Lung microvascular endothelial cell (primary cell): Measurements from ENCODE around the gene PSMB2. TPM values are rescaled to one million over a fixed set of nuclear protein-coding genes. Genes with fewer than 3 reads are reported as not detected.
"Not testable (repeated sequence)": the region's sequence is repeated elsewhere in the genome, so short reads cannot be mapped to it uniquely, and the experiment has no call there.

Experiments used
- DNase-seq, 2 donors: peaks; one replicate each; pipeline versions ENCODE4 v3.0.0 to v3.0.0-alpha.2; 2010; ENCODE audit warnings: low read depth in 2 of 2
- total RNA-seq: library from RNA; depleted of rRNA; stranded (reverse); fragments of >200 nt; gene quantifications from 2 replicates; pipeline ENCODE4 v1.2.1, GENCODE V29; 2014

The PSMB2 gene
- total RNA-seq, 1 donor from 2014 or later = 13.5 TPM

GRCh38 chr1:35592991-35593769 is 48.1 kb downstream of the PSMB2 start:
- DNase-seq = no peak

GRCh38 chr1:35591211-35591610 is 50.1 kb downstream of the PSMB2 start:
- DNase-seq = no peak

GRCh38 chr1:35590476-35591040 is 50.8 kb downstream of the PSMB2 start:
- DNase-seq = no peak

GRCh38 chr1:35589516-35590427 is 51.6 kb downstream of the PSMB2 start:
- no peak for DNase-seq

GRCh38 chr1:35588197-35588910 is 53.0 kb downstream of the PSMB2 start:
- DNase-seq = no peak

- no peak for DNase-seq
Observed at GRCh38 chr1:35587736-35588135, 53.6 kb downstream of the PSMB2 start.

- no peak for DNase-seq
Observed at GRCh38 chr1:35586808-35587207, 54.5 kb downstream of the PSMB2 start.

- not testable (repeated sequence) for DNase-seq
Observed at GRCh38 chr1:35585805-35586204, 55.5 kb downstream of the PSMB2 start.

GRCh38 chr1:35585281-35585680 is 56.0 kb downstream of the PSMB2 start:
- no peak for DNase-seq

GRCh38 chr1:35581621-35582020 is 59.7 kb downstream of the PSMB2 start:
- not testable (repeated sequence) for DNase-seq

GRCh38 chr1:35580949-35581388 is 60.4 kb downstream of the PSMB2 start:
- no peak for DNase-seq

- peak; percentile 37 to 49 for DNase-seq
Observed at GRCh38 chr1:35577071-35577998, 64.0 kb downstream of the PSMB2 start.

- DNase-seq = not testable (repeated sequence)
Observed at GRCh38 chr1:35576766-35577070, 64.6 kb downstream of the PSMB2 start.

- no peak for DNase-seq
Observed at GRCh38 chr1:35576061-35576765, 65.1 kb downstream of the PSMB2 start.

- DNase-seq = no peak
Observed at GRCh38 chr1:35575416-35575958, 65.8 kb downstream of the PSMB2 start.

- no peak for DNase-seq
Observed at GRCh38 chr1:35574655-35575415, 66.5 kb downstream of the PSMB2 start.

GRCh38 chr1:35574125-35574654 is 67.1 kb downstream of the PSMB2 start:
- no peak for DNase-seq
